Parathyroid adenoma (tissue), 2 donors: Measurements from ENCODE around the gene TCF7.

Experiments
- H2AFZ ChIP-seq: fragments of 300-600 bp; sonication (generic); one replicate; pipeline ENCODE4 v1.7.0; 2017; ENCODE audit warnings: antibody characterized with exemption, mild to moderate bottlenecking
- H3K27ac ChIP-seq: fragments of 300-600 bp; sonication (generic); one replicate; pipeline ENCODE4 v1.7.0; 2017
- H3K27me3 ChIP-seq: fragments of 300-600 bp; sonication (generic); one replicate; pipeline ENCODE4 v1.7.0; 2017; ENCODE audit warnings: low read length; ENCODE audit not compliant: control insufficient read depth, insufficient read depth
- H3K36me3 ChIP-seq: fragments of 300-600 bp; sonication (generic); one replicate; pipeline ENCODE4 v1.7.0; 2017; ENCODE audit warnings: low read length; ENCODE audit not compliant: control insufficient read depth, insufficient read depth
- H3K4me1 ChIP-seq: fragments of 300-600 bp; sonication (generic); one replicate; pipeline ENCODE4 v1.7.0; 2017; ENCODE audit warnings: control low read depth
- H3K4me2 ChIP-seq: fragments of 300-600 bp; sonication (generic); one replicate; pipeline ENCODE4 v1.7.0; 2017; ENCODE audit warnings: low read length
- H3K4me3 ChIP-seq: fragments of 300-600 bp; sonication (generic); one replicate; pipeline ENCODE4 v1.7.0; 2017; ENCODE audit warnings: low read depth, low read length
- H3K79me2 ChIP-seq: fragments of 300-600 bp; sonication (generic); one replicate; pipeline ENCODE4 v1.7.0; 2017; ENCODE audit warnings: control low read depth
- H3K9ac ChIP-seq: fragments of 300-600 bp; sonication (generic); one replicate; pipeline ENCODE4 v1.7.0; 2017; ENCODE audit warnings: mild to moderate bottlenecking
- H3K9me3 ChIP-seq: fragments of 300-600 bp; sonication (generic); one replicate; pipeline ENCODE4 v1.7.0; 2017; ENCODE audit warnings: low read length; ENCODE audit not compliant: control insufficient read depth
- TF ChIP-seq, protein P1 (sequence below): fragments of 300-600 bp; sonication (generic); IDR thresholded peaks from one replicate; pipeline ENCODE4 v1.7.0; 2017; ENCODE audit warnings: antibody characterized with exemption, mild to moderate bottlenecking
- donor health status: primary hyperparathyroidism.

TCF7 gene

DNA sequence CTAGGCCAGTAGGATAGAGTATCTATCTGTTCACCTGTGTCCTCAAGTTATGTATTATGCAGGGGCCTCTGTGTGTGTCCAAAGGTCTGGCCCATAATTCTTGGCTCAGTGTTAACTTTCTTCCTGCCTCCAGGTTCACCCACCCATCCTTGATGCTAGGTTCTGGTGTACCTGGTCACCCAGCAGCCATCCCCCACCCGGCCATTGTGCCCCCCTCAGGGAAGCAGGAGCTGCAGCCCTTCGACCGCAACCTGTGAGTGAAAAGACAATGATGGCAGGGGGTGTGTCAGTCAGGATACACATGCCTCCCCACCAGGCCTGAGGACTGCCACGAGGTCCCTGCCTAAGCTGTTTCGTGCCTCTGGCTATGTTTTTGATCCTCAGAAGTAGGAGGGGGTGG, 27.6 kb downstream of the TCF7 start:
- no peaks in the 10 kb centered on the region for H3K36me3 ChIP-seq
- no peak overlapping the region for H3K27ac ChIP-seq
- H3K4me1 ChIP-seq, result peaks cover 9% of the 10 kb centered on the region
- H3K9ac ChIP-seq, result no peak overlapping the region
- no peaks in the 10 kb centered on the region for H3K27me3 ChIP-seq
- no peak overlapping the region for H3K4me2 ChIP-seq
- H2AFZ ChIP-seq, result no peak overlapping the region
- H3K9me3 ChIP-seq, result no peaks in the 10 kb centered on the region
- TF ChIP-seq, protein P1, sequence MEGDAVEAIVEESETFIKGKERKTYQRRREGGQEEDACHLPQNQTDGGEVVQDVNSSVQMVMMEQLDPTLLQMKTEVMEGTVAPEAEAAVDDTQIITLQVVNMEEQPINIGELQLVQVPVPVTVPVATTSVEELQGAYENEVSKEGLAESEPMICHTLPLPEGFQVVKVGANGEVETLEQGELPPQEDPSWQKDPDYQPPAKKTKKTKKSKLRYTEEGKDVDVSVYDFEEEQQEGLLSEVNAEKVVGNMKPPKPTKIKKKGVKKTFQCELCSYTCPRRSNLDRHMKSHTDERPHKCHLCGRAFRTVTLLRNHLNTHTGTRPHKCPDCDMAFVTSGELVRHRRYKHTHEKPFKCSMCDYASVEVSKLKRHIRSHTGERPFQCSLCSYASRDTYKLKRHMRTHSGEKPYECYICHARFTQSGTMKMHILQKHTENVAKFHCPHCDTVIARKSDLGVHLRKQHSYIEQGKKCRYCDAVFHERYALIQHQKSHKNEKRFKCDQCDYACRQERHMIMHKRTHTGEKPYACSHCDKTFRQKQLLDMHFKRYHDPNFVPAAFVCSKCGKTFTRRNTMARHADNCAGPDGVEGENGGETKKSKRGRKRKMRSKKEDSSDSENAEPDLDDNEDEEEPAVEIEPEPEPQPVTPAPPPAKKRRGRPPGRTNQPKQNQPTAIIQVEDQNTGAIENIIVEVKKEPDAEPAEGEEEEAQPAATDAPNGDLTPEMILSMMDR, result no peak
- H3K4me3 ChIP-seq, result no peak overlapping the region
- H3K79me2 ChIP-seq, result peaks cover 58% of the 10 kb centered on the region

DNA sequence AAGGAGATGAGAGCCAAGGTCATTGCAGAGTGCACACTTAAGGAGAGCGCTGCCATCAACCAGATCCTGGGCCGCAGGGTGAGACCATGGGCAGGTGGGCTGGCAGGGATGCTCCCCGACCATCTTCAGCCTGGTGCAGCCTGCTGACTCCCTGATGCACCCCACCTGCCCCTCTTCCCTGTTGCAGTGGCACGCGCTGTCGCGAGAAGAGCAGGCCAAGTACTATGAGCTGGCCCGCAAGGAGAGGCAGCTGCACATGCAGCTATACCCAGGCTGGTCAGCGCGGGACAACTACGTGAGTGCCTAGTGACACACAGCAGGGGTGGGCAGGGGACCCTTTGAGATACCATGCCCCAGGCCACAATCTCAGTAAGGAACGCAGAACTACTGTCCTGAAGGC, 28.3 kb downstream of the TCF7 start:
- H3K4me2 ChIP-seq, result no peak overlapping the region
- no peaks in the 10 kb centered on the region for H3K36me3 ChIP-seq

DNA sequence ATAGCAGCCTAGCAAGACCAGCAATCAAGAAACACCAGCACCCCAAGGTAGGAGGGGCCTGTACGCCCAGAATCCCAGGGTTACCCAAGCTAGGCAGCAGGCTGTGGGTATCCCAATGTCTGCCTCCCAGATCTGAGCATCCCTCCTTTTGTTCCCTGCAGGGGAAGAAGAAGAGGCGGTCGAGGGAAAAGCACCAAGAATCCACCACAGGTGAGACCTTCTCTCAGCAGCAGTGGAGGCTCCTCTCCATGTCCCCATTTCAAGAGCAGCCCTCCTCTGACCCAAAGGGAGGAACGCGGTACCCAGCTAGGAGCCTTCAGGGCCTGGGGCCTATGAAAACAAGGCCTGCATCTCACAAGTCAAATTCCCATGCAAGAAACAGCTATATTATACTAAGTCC, 28.9 kb downstream of the TCF7 start:
- Histone ChIP-seq H3K9ac (no peak overlapping the region), H3K9me3 (no peaks in the 10 kb centered on the region), H3K79me2 (peaks cover 63% of the 10 kb centered on the region), H3K27ac (no peak overlapping the region), H3K36me3 (no peaks in the 10 kb centered on the region), H3K4me2 (no peak overlapping the region), H3K27me3 (no peaks in the 10 kb centered on the region), H3K4me3 (no peak overlapping the region), H3K4me1 (peaks cover 9% of the 10 kb centered on the region), H2AFZ (no peak overlapping the region)
- TF ChIP-seq, protein P1, result no peak

More for the DNA sequence above, 28.3 kb downstream of the TCF7 start:
- H2AFZ ChIP-seq, result no peak overlapping the region
- H3K27ac ChIP-seq, result no peak overlapping the region
- H3K9me3 ChIP-seq, result no peaks in the 10 kb centered on the region
- TF ChIP-seq, protein P1, result no peak
- peaks cover 9% of the 10 kb centered on the region for H3K4me1 ChIP-seq
- H3K79me2 ChIP-seq, result peaks cover 63% of the 10 kb centered on the region
- no peak overlapping the region for H3K9ac ChIP-seq
- H3K4me3 ChIP-seq, result no peak overlapping the region
- H3K27me3 ChIP-seq, result no peaks in the 10 kb centered on the region

DNA sequence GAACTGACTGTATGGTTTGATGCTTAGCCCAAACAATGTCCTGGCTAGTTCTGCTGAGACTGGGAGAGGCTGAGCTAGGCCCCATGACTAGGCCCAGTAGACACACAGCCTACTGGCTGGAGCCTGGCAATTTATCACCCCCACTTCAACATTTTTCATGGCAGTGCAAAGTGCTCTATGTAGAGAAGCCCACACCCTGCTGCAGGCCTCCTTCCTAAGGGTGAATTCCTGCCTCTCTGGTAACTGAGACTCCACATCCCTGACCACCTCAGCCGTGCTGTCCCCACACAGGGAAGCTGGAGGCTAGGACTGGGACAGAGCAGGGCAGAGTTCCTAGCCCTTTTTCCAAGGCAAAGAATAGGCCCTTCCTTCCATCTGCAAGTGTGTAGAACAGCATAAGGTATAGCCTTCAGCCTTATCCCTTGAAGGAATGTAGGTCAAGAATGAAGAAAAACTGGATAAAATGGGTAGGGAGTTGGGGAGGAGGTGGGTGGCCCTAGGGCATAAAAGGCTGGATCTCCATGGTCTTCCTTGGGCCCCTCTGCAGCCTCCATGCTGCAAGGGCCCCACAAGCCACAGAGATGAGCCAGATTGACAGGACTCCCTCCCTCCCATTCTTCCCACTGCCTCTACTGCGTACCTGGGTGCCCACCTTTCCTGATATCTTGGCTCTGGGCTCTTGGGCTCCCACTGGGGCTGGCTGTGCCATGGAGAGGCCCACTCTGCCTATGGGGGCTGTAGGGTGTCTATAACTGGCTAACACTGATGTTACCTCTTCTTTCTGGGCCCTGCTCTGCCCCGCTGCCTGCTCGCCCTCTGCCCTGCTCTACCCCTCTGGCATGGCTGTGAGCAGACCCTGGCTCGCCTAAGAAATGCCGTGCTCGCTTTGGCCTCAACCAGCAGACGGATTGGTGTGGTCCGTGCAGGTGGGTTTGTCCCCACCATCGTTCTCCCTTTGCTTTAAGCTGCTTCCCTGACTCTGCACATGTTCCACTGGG, 29.8 kb downstream of the TCF7 start:
- TF ChIP-seq, protein P1, result no peak
- H3K4me1 ChIP-seq, result peaks cover 9% of the 10 kb centered on the region
- H3K79me2 ChIP-seq, result peaks cover 66% of the 10 kb centered on the region
- no peaks in the 10 kb centered on the region for H3K36me3 ChIP-seq
- no peaks in the 10 kb centered on the region for H3K9me3 ChIP-seq
- H3K27me3 ChIP-seq, result no peaks in the 10 kb centered on the region
- H3K9ac ChIP-seq, result no peak overlapping the region
- H3K4me2 ChIP-seq, result no peak overlapping the region
- H3K27ac ChIP-seq, result no peak overlapping the region
- no peak overlapping the region for H3K4me3 ChIP-seq
- H2AFZ ChIP-seq, result no peak overlapping the region
